ENCODE measurements around the gene TTC28. TPM values are rescaled to one million over a fixed set of nuclear protein-coding genes. Genes with fewer than 3 reads are reported as not detected.
A peak's percentile ranks its signal among the peaks of the same experiment; 100 is the strongest.

The TTC28 gene
- total RNA-seq, 1 donor, result 55.8 TPM

GRCh38 chr22:27991586-27992293 lies 687.9 kb downstream of the TTC28 start:
- no peak overlapping the region for H3K4me3 ChIP-seq (ENCODE audit: low read depth, low read length)
- DNase-seq (ENCODE audit: low read depth), result no peak
- TF ChIP-seq CTCF (IDR thresholded peaks at IDR 0.05; ENCODE audit: insufficient read depth, low read length), result no peak

GRCh38 chr22:27990879-27991278 lies 688.8 kb downstream of the TTC28 start:
- DNase-seq (ENCODE audit: low read depth), result peak; percentile 57
- no peak overlapping the region for H3K4me3 ChIP-seq (ENCODE audit: low read depth, low read length)
- peak; percentile 60 for TF ChIP-seq CTCF (IDR thresholded peaks at IDR 0.05; ENCODE audit: insufficient read depth, low read length)

GRCh38 chr22:27990451-27990840 lies 689.2 kb downstream of the TTC28 start:
- TF ChIP-seq CTCF (IDR thresholded peaks at IDR 0.05; ENCODE audit: insufficient read depth, low read length), result no peak
- no peak for DNase-seq (ENCODE audit: low read depth)
- no peak overlapping the region for H3K4me3 ChIP-seq (ENCODE audit: low read depth, low read length)

GRCh38 chr22:27989758-27990450 lies 689.7 kb downstream of the TTC28 start:
- TF ChIP-seq CTCF (IDR thresholded peaks at IDR 0.05; ENCODE audit: insufficient read depth, low read length), result no peak
- DNase-seq (ENCODE audit: low read depth), result no peak
- no peak overlapping the region for H3K4me3 ChIP-seq (ENCODE audit: low read depth, low read length)

- TF ChIP-seq CTCF (IDR thresholded peaks at IDR 0.05; ENCODE audit: insufficient read depth, low read length), result no peak
- DNase-seq (ENCODE audit: low read depth), result no peak
- H3K4me3 ChIP-seq (ENCODE audit: low read depth, low read length), result no peak overlapping the region
Measured at GRCh38 chr22:27988704-27989103, 690.9 kb downstream of the TTC28 start.

GRCh38 chr22:27987557-27987956 lies 692.1 kb downstream of the TTC28 start:
- H3K4me3 ChIP-seq (ENCODE audit: low read depth, low read length), result no peak overlapping the region
- TF ChIP-seq CTCF (IDR thresholded peaks at IDR 0.05; ENCODE audit: insufficient read depth, low read length), result no peak
- DNase-seq (ENCODE audit: low read depth), result peak; percentile 19

Measured in fibroblast of the aortic adventitia (primary cell).